ENCODE results near the gene ACTG2.

DNA sequence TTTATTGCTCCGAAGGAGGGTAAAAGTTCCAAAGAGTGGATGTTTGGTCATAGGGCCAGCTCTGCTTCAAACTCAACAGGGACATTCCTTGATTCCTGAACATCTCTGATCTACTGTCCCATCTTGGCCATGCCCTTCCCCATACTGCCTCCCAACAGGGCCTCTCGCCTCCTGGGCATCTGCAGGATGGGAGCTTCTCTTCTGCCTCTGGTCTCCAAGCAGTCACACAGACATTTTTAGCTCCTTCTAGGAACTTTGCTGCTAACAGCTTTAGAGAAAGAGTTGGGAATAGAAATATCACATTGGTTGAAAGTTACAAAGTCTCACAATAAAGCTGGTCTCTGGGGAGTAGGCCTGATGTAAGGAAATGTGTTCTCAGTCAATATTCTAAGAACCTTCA is 24.5 kb downstream of the ACTG2 start:
- TF ChIP-seq, protein P1, sequence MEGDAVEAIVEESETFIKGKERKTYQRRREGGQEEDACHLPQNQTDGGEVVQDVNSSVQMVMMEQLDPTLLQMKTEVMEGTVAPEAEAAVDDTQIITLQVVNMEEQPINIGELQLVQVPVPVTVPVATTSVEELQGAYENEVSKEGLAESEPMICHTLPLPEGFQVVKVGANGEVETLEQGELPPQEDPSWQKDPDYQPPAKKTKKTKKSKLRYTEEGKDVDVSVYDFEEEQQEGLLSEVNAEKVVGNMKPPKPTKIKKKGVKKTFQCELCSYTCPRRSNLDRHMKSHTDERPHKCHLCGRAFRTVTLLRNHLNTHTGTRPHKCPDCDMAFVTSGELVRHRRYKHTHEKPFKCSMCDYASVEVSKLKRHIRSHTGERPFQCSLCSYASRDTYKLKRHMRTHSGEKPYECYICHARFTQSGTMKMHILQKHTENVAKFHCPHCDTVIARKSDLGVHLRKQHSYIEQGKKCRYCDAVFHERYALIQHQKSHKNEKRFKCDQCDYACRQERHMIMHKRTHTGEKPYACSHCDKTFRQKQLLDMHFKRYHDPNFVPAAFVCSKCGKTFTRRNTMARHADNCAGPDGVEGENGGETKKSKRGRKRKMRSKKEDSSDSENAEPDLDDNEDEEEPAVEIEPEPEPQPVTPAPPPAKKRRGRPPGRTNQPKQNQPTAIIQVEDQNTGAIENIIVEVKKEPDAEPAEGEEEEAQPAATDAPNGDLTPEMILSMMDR (conservative IDR thresholded peaks at IDR 0.05), result no peak
- TF ChIP-seq EZH2 (IDR thresholded peaks at IDR 0.05; ENCODE audit: low read depth), result no peak
